Measurements from ENCODE around the gene FANCE.

Gene FANCE

DNA sequence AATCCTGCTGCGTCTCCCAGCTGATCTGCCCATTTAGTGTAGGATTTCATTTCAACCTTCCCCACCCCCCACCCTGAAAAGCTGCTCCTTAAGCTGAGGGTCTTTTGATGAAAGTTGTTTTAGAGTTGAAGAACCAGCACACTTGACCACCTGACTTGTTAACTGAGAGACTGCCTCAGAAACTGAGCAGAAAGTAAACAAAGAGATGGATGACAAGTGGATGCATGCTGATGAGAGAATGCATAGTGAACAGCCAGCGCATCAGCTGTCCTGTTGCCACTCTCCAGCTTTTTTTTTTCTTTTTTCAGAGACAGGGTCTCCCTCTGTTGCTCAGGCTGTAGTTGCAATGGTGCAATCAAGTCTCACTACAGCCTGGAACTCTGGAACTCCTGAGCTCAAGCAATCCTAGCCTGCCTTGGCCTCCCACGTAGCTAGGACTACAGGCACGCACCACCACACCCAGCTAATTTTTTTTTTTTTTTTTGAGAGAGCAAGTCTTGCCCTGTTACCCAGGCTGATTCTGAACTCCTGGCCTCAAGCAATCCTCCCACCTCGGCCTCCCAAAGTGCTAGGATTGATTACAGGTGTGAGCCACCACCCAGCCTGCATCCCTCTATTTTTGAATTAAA, 25.5 kb downstream of the FANCE start:
- no peak for TF ChIP-seq TAF1 (IDR thresholded peaks at IDR 0.05; ENCODE audit: borderline replicate concordance, insufficient read depth, low read length)
- TF ChIP-seq, protein P1, sequence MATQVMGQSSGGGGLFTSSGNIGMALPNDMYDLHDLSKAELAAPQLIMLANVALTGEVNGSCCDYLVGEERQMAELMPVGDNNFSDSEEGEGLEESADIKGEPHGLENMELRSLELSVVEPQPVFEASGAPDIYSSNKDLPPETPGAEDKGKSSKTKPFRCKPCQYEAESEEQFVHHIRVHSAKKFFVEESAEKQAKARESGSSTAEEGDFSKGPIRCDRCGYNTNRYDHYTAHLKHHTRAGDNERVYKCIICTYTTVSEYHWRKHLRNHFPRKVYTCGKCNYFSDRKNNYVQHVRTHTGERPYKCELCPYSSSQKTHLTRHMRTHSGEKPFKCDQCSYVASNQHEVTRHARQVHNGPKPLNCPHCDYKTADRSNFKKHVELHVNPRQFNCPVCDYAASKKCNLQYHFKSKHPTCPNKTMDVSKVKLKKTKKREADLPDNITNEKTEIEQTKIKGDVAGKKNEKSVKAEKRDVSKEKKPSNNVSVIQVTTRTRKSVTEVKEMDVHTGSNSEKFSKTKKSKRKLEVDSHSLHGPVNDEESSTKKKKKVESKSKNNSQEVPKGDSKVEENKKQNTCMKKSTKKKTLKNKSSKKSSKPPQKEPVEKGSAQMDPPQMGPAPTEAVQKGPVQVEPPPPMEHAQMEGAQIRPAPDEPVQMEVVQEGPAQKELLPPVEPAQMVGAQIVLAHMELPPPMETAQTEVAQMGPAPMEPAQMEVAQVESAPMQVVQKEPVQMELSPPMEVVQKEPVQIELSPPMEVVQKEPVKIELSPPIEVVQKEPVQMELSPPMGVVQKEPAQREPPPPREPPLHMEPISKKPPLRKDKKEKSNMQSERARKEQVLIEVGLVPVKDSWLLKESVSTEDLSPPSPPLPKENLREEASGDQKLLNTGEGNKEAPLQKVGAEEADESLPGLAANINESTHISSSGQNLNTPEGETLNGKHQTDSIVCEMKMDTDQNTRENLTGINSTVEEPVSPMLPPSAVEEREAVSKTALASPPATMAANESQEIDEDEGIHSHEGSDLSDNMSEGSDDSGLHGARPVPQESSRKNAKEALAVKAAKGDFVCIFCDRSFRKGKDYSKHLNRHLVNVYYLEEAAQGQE (IDR thresholded peaks at IDR 0.05; ENCODE audit: insufficient read depth in 1 of 2, low read depth in 2 of 2, low read length in 2 of 2): no peak
- no peak for TF ChIP-seq FOXP2 (optimal IDR thresholded peaks at IDR 0.05; ENCODE audit: borderline replicate concordance, extremely low read depth, extremely low read length, insufficient read depth)
- TF ChIP-seq SIN3A (IDR thresholded peaks at IDR 0.05; ENCODE audit: borderline replicate concordance, insufficient read depth, low read length): no peak
- TF ChIP-seq POLR2AphosphoS5 (IDR thresholded peaks at IDR 0.05; ENCODE audit: low read depth, low read length): no peak

DNA sequence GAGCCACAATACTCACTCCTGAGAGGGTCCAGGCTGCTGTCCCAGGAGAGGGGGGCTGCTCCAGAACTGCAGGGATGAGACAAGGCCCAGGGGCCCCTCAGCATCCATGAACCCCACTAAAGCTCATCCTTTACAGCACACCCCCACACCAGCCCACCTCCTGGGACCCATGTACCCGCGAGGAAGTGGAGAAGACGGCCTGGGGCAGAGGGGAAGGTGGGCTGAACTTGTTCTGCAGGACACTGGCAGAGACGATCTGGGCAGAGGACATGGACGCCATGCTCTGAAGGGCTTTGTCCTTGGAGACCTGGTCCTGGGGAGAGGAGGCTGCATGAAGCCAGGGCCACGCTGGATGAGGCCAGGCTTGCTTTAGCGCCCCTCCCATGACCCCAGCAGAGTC, 26.1 kb downstream of the FANCE start:
- no peak for TF ChIP-seq POLR2AphosphoS5 (IDR thresholded peaks at IDR 0.05; ENCODE audit: low read depth, low read length)
- no peak for TF ChIP-seq FOXP2 (optimal IDR thresholded peaks at IDR 0.05; ENCODE audit: borderline replicate concordance, extremely low read depth, extremely low read length, insufficient read depth)
- TF ChIP-seq SIN3A (IDR thresholded peaks at IDR 0.05; ENCODE audit: borderline replicate concordance, insufficient read depth, low read length): no peak
- no peak for TF ChIP-seq TAF1 (IDR thresholded peaks at IDR 0.05; ENCODE audit: borderline replicate concordance, insufficient read depth, low read length)
- TF ChIP-seq, protein P1 (IDR thresholded peaks at IDR 0.05; ENCODE audit: insufficient read depth in 1 of 2, low read depth in 2 of 2, low read length in 2 of 2): no peak

DNA sequence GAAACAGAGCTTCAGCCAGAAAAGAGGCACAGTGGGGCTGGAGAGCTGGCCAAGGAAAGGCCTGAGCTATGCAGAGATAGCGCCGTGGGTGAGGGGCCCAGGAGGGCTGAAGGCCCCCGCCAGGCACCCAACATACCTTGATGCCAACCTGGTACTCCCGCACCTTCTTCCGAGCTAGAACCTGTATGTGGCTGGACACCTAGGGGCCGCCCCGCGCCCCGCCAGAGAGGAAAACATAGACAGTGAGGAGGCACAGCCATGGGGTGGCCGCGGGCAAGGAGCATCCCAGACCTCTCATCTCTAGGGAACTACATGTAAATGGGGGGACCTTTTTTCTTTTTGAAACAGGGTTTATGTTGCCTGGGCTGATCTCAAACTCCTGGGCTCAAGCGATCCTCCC, 28.0 kb downstream of the FANCE start:
- no peak for TF ChIP-seq SIN3A (IDR thresholded peaks at IDR 0.05; ENCODE audit: borderline replicate concordance, insufficient read depth, low read length)
- TF ChIP-seq TAF1 (IDR thresholded peaks at IDR 0.05; ENCODE audit: borderline replicate concordance, insufficient read depth, low read length): no peak
- TF ChIP-seq, protein P1 (IDR thresholded peaks at IDR 0.05; ENCODE audit: insufficient read depth in 1 of 2, low read depth in 2 of 2, low read length in 2 of 2): no peak
- no peak for TF ChIP-seq FOXP2 (optimal IDR thresholded peaks at IDR 0.05; ENCODE audit: borderline replicate concordance, extremely low read depth, extremely low read length, insufficient read depth)
- no peak for TF ChIP-seq POLR2AphosphoS5 (IDR thresholded peaks at IDR 0.05; ENCODE audit: low read depth, low read length)

DNA sequence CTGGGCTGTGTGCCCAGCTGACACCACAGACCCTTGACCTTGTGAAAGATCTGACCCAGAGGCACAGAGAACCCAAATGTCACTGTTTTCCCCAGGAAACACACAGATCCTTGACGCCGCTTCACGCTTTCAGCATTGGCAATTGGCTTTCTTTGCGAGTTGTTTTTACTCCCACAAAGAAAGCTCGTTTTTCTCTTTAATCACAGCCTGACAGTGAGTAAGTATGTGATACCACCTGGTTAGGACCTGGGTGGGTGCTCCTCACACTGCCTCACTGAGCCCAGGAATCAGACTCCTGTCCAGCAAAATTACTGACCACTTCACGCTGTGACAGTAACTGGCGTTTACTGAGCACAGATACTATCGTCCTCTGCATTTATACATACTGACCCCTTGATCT, 29.1 kb downstream of the FANCE start:
- TF ChIP-seq POLR2AphosphoS5 (IDR thresholded peaks at IDR 0.05; ENCODE audit: low read depth, low read length) (no peak), FOXP2 (optimal IDR thresholded peaks at IDR 0.05; ENCODE audit: borderline replicate concordance, extremely low read depth, extremely low read length, insufficient read depth) (no peak), TAF1 (IDR thresholded peaks at IDR 0.05; ENCODE audit: borderline replicate concordance, insufficient read depth, low read length) (no peak), SIN3A (IDR thresholded peaks at IDR 0.05; ENCODE audit: borderline replicate concordance, insufficient read depth, low read length) (no peak)
- TF ChIP-seq, protein P1 (IDR thresholded peaks at IDR 0.05; ENCODE audit: insufficient read depth in 1 of 2, low read depth in 2 of 2, low read length in 2 of 2): no peak
